ENCODE data around the gene GPR107.

The GPR107 gene

GRCh38 chr9:130058154-130058553 lies 4.4 kb downstream of the GPR107 start:
- no peak for DNase-seq

DNA sequence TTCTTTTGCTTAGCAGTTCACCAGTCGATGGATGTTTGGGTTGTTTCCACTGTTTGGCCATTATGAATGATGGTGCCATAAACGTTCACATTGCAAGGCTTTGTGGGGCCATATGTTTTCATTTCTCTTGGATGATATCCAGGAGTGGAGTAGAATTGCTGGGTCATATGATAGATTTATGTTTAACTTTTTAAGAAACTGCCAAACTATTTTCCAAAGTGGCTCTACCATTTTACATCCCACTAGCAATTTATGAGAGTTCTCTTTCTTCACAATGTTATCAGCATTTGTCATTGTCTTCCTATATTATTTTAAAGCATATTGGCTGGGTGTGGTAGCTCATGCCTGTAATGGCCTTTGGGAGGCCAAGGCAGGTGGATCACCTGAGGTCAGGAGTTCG lies 5.2 kb downstream of the GPR107 start:
- no peak for DNase-seq

DNA sequence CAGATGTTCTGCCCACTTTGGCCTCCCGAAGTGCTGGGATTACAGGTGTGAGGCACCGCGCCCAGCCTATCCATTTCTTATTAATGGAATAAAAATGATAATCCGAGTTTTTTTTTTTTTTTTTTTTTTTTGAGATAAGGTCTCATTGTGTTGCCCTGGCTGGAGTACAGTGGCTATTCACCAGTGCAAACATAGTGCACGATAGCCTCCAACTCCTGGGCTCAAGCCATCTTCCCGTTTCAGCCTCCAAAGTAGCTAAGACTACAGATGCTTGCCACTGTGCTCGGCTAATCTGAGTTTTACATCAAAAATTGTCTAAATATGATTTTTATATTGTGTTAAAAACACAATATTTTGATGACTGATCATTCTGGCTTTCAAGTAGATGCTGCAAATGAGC lies 6.6 kb downstream of the GPR107 start:
- DNase-seq = no peak

- no peak for DNase-seq
These were observed 9.0 kb downstream of the GPR107 start for GRCh38 chr9:130062750-130063149.

DNA sequence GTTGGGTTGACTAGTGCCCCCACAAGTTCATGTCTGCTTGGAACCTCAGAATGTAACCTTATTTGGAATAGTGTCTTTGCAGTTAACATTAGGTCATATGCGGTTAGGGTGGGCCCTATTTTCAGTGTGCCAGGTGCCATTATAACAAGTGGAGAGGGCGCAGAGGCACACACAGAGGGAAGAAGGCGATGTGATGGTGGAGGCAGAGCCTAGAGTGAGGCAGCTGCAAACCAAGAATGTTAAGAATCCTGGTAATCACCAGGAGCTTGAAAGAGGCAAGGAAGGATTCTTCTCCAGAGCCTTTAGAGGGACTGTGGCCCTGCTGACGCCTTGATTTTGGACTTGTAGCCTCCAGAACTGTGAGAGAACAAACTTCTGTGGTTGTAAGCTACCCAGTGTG lies 10.9 kb downstream of the GPR107 start:
- no peak for DNase-seq

GRCh38 chr9:130069048-130069447 lies 15.3 kb downstream of the GPR107 start:
- no peak for DNase-seq

- no peak for DNase-seq
These were observed 19.0 kb downstream of the GPR107 start for GRCh38 chr9:130072515-130073235.

DNA sequence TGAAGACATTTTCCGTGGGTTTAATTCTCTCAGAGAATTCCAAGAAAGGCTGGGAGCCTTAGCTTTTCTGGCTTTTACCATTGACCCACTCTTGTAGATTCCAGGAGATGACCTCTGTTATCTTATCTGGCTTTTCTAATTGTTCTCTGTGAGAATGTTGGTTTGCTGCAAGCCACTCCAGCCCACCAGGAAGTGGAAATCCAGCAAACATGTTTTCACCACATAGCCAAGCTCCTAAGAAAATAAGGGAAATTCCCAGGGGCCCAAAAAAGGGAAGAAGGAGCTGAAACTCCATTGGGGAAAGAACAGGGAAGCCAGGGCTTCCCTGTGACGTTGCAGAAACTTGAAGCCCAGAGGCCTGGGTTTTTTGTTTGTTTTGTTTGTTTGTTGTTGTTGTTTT lies 19.7 kb downstream of the GPR107 start:
- no peak for DNase-seq

GRCh38 chr9:130078547-130078946 lies 24.8 kb downstream of the GPR107 start:
- DNase-seq = no peak

DNA sequence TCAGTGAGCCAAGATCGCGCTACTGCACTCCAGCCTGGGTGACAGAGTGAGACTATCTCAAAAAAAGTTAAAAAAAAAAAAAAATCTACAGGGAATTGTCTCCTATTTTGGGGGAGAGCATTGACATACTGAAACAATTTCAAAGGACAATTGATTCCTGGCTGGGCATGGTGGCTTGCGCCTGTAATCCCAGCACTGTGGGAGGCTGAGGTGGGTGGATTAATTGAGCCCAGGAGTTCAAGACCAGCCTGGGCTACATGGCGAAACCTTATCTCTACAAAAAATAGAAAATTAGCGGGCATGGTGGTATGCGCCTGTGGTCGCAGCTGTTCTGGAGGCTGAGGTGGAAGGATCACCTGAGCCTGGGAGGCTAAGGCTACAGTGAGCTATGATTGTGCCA lies 30.6 kb downstream of the GPR107 start:
- no peak for DNase-seq

- DNase-seq = no peak
These were observed 34.3 kb downstream of the GPR107 start for GRCh38 chr9:130088051-130088450.

- DNase-seq = no peak
These were observed 35.4 kb downstream of the GPR107 start for GRCh38 chr9:130089141-130089540.

DNA sequence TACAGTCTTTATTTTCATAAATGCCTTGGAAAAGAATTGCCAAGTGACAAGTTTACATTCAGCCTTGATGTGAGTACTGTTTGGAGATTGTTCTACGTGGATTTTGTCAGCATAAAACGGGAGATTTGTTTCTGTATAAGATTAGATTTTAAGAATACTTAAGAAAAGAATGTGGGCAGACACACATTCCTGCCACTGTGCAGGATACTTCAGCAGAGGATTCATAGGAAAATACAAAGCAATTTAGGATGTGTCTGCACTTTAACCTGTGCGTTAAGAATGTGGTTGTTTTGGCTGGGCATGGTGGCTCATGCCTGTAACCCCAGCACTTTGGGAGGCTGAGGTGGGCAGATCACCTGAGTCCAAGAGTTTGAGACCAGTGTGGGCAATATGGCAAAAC lies 37.2 kb downstream of the GPR107 start:
- no peak for DNase-seq

DNA sequence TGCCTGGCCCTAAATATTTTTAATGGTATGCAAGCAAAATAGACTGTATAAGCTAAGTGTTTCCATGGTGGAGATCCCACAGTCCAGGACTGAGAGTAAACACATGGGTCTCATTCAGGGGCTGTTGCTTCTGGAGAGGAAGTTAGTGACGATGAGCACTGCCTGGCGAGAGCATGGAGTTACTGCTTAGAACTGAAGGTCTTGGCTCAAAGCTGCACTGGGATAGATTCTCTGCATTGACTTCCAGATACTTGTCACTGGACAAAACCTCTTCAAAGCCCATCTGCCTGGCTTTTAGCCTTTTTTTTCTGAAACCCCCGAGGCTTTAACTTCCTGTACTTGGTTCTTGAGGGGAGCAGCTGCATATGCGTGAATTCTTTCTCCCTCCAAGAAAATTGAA lies 39.2 kb downstream of the GPR107 start:
- DNase-seq = no peak

- no peak for DNase-seq
These were observed 42.2 kb downstream of the GPR107 start for GRCh38 chr9:130095872-130096271.

DNA sequence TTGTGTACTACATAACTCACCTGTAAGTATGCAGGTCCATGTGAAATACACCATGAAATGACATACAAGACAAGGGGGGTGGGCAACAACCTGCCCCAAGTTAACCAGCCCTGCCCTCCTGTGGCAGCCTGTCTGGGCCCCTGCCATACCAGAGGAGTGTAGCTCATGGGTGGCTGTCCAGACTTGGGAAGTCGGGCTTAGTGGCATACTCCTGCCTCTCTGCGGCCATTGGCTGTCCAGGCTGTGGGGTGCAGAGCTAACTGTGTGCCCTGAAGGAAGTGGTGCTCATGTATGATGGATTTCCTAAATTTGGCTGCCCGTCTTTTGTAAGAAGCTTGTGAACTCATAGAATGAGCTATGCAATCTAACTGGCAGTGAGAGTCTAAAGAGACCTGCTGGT lies 47.0 kb downstream of the GPR107 start:
- DNase-seq = no peak

- DNase-seq = no peak
These were observed 48.2 kb downstream of the GPR107 start for GRCh38 chr9:130101915-130102314.

GRCh38 chr9:130104491-130105193 lies 50.9 kb downstream of the GPR107 start:
- no peak for DNase-seq

DNA sequence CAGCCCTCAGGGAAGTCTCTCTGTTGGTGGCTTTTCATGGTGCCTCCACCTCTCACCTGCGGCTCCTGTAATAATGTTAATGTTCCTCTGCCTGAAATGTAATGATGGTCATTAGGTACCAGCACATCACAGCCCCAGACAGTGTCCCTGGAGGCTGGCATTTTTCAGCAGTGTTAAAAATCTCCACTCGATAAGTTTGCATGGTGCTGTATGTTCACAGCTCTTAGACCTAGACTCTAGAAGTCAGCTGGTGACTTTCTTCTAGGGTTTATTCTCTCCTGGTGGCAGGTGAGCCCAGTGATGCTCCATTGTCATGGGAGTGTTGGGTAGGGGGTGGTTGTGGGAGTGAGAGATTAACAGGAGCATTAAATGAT lies 53.1 kb downstream of the GPR107 start:
- no peak for DNase-seq

DNA sequence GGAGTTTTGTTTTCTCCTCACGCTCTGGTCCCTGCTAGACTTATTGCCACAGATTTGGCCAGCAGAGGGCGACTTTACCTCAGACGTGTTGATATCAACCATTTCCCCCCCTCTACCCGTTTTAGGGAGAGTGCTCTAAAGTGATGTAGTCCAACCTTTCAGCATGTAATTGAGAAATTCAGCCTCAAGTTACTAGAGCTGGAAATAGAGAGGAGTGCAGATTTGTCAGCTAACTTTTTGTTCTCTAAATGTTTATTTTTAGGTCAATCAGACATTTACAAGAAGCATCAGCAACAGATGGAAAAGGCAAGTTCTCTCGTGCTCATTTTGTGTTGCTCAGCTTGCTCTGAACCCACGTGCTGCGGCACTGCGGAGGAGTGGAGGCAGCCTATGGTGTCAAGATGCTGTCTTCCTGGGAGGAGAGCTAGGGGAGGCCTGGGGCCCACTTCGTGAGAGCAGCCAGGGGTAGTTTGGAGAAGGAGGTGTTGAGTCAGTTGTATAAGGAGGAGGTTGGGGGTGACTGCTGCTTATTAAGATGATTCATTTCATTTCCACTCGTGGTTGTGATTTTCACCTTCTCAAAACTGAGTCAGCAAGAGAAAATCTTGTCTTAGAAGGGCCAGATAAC lies 53.6 kb downstream of the GPR107 start:
- DNase-seq = peak; percentile 81

GRCh38 chr9:130107955-130108354 lies 54.2 kb downstream of the GPR107 start:
- DNase-seq = no peak

- DNase-seq = no peak
These were observed 56.5 kb downstream of the GPR107 start for GRCh38 chr9:130110166-130110565.

DNA sequence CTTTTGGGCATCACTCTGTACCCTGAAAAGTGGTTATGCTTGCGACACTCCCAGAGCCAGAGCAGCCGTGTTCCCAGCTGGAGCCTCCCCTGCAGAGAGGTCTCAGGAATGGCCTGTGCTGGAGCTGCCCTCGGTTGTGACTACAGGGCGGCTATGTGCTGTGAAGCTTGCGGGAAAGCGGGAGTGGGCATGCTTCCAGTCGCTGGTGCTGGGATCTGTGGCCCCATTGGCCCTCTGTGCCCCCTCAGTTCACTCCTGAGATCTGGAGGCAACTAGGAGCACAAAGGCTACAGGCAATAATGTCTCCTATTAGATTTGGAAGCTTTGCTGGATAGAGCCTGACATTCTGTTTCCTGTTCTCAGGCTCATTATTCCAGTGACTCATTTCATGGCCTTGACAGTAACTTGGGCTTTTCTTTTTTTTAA lies 56.9 kb downstream of the GPR107 start:
- DNase-seq = no peak

DNA sequence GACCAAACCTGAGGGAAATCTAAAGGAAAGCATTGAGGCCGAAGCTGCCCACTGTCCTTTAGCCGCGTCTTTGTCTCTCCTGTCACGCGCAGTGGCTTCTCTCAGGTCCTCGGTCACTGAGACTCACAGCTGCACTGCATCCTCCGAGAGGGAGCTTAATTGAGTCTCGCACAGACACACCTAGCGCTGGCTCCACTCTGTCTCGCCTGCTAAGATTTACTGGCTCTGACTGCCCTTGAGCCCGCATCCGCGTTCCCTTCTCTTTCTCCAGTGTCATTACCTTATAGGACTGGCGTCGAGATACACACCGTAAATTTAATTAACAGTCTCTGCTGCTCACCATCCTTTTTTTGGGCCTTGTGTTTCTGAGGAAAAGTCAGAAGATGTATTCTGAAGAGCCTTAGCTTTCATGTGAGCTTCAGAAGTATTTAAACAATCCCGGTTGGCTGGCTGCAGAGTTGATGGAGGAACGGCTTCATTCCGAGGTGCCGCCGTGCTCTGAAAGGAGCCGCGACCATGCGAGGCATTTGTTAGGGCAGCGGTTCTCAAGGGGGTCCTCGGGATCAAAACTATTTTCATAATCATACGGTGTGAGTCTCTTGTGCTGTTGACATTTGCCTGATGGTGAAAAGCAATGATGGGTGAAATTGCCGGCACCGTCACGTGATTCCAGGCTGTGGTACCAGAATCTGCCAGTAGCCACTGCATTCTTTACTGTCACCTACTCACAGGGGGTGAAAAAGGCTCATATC lies 58.3 kb downstream of the GPR107 start:
- no peak for DNase-seq
